ENCODE results near the gene NUDCD3.

NUDCD3 gene

DNA sequence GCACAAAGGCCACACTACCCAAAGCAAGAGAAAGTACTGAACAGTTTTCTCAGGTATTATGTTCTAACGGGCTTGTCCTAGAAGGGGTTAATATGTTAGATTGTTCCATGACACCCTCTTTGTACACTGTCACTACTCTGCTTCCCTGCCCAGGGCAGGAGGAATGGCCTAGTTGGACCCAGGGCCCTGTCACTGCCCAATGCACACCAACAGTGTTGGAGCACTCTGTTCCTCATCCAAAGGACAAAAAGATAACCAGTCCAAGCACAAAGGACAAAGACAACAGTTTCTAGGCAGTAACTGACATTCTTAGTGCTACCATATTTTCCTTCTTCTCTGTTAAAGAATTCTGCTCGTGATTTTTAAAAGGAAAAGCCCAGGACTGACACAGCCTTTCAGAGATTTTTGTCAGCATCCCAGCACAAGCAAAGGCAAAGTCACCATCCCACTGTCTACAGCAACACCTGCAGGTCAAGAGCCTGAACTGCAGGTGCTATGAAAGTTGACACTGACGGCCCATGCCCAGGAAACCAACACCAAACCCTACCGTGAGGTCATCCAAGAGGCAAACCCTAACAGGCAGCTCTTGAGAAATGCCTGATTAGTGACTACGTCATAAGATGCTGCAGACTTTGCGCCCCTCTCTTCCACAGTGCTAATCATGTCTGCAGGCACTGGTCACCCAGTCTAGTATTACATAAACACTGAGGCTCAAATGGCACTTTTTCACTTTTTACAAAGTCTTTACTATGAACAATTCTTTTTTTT, 13.2 kb downstream of the NUDCD3 start:
- peak; percentile 9 for DNase-seq

DNA sequence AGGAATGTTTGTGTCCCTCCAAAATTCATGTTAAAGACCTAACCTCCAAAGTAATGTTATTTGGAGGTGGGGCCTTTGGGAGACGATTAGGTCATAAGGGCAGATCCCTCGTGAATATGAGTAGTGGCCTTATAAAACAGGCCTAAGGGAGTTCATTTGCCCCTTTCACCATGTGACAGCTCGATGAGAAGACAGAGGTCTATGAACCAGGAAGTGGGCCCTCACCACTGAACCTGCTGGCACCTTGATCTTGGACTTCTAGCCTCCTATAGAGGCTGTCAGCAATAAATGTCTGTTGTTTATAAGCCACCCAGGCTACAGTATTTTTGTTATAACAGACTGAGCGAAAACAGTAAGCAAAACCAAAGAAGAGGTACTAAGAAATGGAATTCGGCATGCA, 14.1 kb downstream of the NUDCD3 start:
- DNase-seq = no peak

DNA sequence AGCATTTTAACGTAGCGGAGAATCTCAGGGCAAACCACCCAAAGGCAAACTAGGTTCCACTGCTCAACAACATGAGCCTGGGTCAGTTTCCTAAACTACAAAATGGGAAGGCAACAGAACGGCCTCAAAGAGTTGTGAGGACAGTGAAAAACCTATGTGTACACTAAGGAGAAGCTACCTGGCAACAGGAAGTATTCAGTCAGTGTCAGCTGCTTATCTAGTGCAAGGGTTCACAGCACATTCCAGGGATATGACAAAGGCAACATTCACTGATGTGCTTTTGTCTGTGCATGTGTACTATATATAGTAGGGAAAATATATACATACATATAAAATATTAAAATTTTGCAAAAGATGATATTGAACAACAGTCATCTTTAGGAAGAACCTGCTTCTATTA, 17.2 kb downstream of the NUDCD3 start:
- no peak for DNase-seq

GRCh38 chr7:44472843-44473242, 17.6 kb downstream of the NUDCD3 start:
- no peak for DNase-seq

GRCh38 chr7:44471850-44472249, 18.6 kb downstream of the NUDCD3 start:
- no peak for DNase-seq

GRCh38 chr7:44471436-44471835, 19.0 kb downstream of the NUDCD3 start:
- no peak for DNase-seq

GRCh38 chr7:44470628-44471245, 19.7 kb downstream of the NUDCD3 start:
- no peak for DNase-seq

DNA sequence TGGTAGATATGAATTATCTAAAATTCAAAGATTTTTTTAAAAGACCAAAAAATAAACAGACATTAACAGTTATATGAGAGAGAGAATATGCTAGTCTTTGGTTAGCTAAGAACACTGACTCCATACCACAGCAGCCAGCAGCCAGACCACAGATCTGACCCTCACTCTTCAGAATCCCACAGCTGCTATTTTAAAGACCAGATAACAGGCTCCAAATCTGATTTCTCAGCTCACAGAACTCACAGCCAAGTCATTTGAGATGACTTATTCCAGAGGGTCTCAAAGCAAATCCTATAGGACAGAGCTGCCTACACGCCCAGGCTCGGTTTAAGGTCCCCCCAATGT, 20.4 kb downstream of the NUDCD3 start:
- DNase-seq = no peak

DNA sequence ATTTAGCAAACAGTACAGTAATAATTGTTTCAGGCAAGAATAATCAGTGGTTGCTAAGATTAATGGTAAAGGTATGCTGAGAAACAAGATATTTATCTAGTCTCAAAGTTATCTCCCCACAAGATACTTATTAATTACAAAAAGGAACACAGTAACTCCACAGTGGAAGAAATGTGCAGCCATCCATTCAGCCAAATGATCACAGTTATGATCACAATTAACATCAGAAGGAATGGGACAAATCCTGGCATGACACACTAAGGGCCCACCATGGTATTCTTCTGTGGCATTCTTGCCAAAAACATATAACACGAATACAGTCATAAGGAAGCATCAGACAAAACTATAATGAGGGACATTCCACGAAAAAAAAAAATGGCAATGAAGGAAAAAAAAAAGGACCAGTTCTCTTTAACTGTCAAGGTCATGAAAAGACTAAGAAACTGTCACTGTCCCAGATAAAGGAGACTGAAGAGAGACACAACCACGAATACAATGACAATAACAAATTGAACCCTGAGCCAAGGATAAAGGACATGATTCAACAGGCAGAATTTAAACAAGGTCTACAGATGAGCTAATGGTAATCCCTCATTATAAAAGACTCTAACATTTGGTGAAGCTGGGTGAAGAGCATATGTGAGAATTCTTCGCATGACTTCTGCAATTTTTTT, 20.9 kb downstream of the NUDCD3 start:
- DNase-seq = no peak

GRCh38 chr7:44467217-44467548, 23.3 kb downstream of the NUDCD3 start:
- DNase-seq = no peak

- no peak for DNase-seq
These were observed 23.9 kb downstream of the NUDCD3 start for GRCh38 chr7:44466300-44467216.

DNA sequence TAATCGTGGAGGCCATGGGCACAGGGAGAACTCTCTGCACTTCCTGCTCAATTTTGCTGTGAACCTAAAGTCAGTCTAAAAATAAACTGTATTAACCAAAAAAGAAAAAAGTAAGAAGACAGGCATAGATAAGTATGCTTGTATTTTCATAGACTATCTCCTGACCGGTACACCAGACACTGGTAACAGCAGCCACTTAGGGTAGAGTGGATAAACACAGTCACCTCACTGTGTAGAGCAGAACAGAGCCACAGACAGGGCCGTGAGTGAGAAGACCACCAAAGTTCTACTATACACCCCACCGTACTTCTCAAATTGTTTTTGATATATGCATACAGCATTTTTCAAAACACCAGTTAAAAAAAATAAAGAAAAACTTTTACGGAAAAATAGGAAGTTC, 25.0 kb downstream of the NUDCD3 start:
- DNase-seq = no peak

DNA sequence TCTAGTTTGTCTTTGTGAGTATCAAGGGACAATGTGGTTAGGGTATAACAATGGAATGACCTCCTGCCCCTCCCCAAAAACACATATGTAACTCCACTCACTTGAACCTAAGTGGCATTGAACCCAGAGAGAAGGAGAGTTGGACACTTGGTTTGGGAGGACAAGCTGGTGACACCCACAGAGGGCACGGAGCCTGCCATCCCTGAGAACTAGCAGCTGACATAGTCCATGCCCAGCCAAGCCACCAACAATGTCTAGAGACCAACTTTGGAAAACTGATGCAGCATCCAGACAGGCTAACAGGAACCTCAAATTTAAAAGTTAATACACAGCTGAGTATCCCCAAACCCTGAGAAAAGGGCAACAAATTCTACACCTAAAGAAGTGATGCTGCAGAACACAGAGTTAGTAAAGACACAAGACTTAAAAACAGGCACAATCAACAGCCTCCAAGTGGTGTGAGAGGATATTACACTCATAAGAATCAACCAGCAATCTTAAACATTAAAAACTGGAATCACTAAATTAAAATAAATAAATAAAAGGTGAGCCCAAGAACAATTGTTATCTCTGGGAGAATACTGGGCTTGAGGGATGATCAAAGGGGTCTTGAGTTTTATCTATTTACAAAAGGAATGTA, 27.2 kb downstream of the NUDCD3 start:
- DNase-seq = no peak

- DNase-seq = no peak
These were observed 29.1 kb downstream of the NUDCD3 start for GRCh38 chr7:44461387-44461786.

DNA sequence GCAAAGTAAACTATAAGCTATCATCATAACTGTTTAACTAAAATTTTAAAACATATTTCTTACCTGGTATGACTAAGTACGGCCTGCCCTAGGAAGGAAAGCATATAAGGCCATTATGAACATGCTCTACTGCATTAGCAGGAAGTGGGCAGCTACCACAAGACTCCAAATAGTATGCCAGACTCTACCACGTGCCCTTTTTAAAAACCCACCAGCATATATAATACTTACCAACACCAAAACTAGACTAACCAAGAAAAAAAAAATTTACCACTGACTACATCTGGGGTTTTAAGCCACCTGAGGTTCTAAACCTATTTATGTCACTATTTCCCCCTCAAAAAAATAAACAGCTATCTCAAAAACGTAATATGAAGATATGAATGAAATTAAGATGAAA, 30.1 kb downstream of the NUDCD3 start:
- no peak for DNase-seq

DNA sequence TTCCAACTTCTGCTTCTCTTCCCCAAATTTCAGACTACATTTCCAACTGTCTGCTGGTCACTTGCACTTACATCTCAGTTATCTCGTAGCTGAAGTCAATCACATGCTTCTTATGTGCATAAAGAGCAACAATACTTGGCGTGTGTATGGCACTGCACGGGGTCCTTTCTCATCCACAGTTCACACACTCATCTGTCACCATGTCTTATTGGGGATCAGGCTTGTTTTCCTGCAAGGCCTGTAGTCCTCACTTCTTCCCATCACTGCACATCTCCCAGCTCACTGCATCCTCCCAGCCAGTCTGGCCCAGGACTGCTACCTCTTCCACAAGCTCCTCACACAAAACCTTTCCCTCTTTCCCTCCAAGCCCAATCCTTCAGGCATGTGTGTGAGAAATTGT, 35.3 kb downstream of the NUDCD3 start:
- no peak for DNase-seq

GRCh38 chr7:44454348-44454747, 36.1 kb downstream of the NUDCD3 start:
- no peak for DNase-seq

GRCh38 chr7:44451123-44451522, 39.3 kb downstream of the NUDCD3 start:
- DNase-seq = no peak

GRCh38 chr7:44449584-44449928, 40.9 kb downstream of the NUDCD3 start:
- no peak for DNase-seq

DNA sequence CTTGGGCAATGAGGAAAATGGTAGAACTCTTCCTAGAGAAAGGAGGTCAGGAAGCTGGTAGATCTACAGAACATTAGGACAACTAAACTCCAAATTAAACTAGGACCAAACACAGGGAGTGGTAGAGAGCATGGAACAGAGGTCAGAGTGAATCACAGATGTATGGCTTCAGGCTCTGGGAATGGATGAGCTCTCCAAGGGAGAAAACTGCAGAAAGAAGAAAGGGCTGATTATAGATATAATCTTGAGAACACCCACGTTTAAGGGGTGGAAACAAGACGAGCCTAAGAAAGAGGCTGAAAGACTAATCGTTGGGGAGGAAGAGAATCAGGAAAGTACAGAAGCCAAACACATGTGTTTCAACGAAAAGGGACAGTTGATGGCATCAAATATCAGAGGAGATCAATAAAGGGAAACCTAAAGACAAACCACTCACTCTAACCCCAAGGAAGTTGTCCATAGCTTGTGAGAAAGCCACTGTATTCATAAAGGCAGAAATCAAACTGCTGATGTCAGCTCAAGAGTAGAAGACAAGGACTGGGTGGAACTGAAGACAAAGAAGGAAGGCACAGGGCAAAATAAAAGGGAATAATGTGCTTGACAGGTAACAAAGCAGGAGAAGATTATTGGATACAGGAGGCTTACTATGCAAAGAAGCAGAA, 41.4 kb downstream of the NUDCD3 start:
- DNase-seq = no peak

DNA sequence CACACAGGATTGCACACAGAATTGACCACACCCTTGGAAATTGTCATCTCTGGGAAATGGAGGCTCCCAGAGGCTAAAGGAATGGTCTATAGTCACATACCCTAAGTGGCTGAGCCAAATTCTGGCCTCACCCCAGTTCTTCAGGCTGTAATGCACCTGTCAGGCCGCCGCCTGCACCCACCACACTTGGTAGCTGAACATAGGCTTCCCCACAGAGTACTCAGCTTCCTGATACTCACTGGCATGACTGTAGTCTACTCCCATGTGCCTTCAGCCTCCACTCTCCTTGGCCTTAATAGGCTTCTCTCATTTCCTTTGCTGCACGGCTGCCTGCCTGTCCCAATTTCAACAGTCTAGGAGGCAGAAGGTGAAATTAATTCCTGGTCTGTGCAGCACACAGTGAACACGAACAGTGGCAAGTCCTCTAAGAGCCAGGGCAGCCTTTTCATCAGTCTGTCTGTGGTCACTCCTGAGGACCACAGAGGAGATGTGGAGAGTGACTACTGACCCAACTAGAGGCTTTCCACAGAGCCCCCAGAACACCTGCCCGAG, 42.5 kb downstream of the NUDCD3 start:
- DNase-seq = no peak

- no peak for DNase-seq
These were observed 44.3 kb downstream of the NUDCD3 start for GRCh38 chr7:44445986-44446671.
